Peyer's patch (tissue), 4 donors: ENCODE data around the gene CCN2.
"Not testable (repeated sequence)": the region's sequence is repeated elsewhere in the genome, so short reads cannot be mapped to it uniquely, and the experiment has no call there.

Experiments used
- POLR2A ChIP-seq, 2 donors: fragments of 450-650 bp; IDR thresholded peaks; one replicate each; pipeline ENCODE4 v1.5.1; 2017; ENCODE audit warnings: antibody characterized with exemption in 2 of 2, mild to moderate bottlenecking in 2 of 2, moderate library complexity in 2 of 2
- TF ChIP-seq, protein P1 (sequence below), 6 experiments: fragments of 450-650 bp in 4 of 6; fragments of 200-600 bp in 2 of 6; sonication (generic) in 1 of 6; IDR thresholded peaks; one replicate each; pipeline ENCODE4 v1.5.1; 2017 to 2019; ENCODE audit warnings: antibody characterized with exemption in 6 of 6, mild to moderate bottlenecking in 3 of 6, moderate library complexity in 1 of 6

DNA sequence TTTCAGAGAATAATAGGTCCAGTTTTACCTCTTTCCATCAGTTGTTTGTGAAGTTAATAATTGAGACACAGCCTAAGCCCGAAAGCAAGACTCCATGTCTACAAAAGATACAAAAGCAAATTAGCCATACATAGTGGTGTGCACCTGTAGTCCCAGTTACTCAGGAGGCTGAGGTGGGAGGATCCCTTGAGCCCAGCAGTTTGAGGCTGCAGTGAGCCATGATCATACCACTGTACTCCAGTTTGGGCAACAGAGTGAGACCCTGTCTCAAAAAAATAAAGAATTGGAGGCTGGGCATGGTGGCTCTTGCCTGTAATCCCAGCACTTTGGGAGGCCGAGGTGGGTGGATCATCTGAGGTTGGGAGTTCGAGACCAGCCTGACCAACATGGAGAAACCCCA is 42.4 kb downstream of the CCN2 start:
- TF ChIP-seq POLR2A (IDR thresholded peaks at IDR 0.05) = not testable (repeated sequence)
- TF ChIP-seq, protein P1, sequence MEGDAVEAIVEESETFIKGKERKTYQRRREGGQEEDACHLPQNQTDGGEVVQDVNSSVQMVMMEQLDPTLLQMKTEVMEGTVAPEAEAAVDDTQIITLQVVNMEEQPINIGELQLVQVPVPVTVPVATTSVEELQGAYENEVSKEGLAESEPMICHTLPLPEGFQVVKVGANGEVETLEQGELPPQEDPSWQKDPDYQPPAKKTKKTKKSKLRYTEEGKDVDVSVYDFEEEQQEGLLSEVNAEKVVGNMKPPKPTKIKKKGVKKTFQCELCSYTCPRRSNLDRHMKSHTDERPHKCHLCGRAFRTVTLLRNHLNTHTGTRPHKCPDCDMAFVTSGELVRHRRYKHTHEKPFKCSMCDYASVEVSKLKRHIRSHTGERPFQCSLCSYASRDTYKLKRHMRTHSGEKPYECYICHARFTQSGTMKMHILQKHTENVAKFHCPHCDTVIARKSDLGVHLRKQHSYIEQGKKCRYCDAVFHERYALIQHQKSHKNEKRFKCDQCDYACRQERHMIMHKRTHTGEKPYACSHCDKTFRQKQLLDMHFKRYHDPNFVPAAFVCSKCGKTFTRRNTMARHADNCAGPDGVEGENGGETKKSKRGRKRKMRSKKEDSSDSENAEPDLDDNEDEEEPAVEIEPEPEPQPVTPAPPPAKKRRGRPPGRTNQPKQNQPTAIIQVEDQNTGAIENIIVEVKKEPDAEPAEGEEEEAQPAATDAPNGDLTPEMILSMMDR (IDR thresholded peaks at IDR 0.05) = not testable (repeated sequence)
